HepG2 (cell line): ENCODE results near the gene HS6ST1. TPM values are rescaled to one million over a fixed set of nuclear protein-coding genes. Genes with fewer than 3 reads are reported as not detected.

Experiments used
- ARNT ChIP-seq: fragments of 450-650 bp; IDR thresholded peaks from 2 replicates; pipeline ENCODE4 v1.6.1; 2017
- BCL6 ChIP-seq: IDR thresholded peaks from 2 replicates; pipeline ENCODE4 v1.6.1; 2016; ENCODE audit warnings: missing genetic modification reagents, missing compliant biosample characterization
- CTCF ChIP-seq: sonication (generic); formaldehyde crosslinking; IDR thresholded peaks from 2 replicates; pipeline ENCODE4 v1.5.0; 2020; ENCODE audit warnings: mild to moderate bottlenecking, missing genetic modification reagents, moderate library complexity
- ESRRA ChIP-seq: sonication (generic); formaldehyde crosslinking; IDR thresholded peaks from 2 replicates; pipeline ENCODE4 v1.5.1; 2020; ENCODE audit warnings: mild to moderate bottlenecking, low read depth, missing genetic modification reagents
- HOXA9 ChIP-seq: sonication (generic); formaldehyde crosslinking; IDR thresholded peaks from 2 replicates; pipeline ENCODE4 v1.8.1; 2022; ENCODE audit warnings: missing genetic modification reagents, mild to moderate bottlenecking, moderate library complexity, borderline replicate concordance
- KDM5A ChIP-seq: fragments of 200-600 bp; sonication (generic); IDR thresholded peaks from 2 replicates; pipeline ENCODE4 v1.7.0; 2018; ENCODE audit warnings: antibody characterized with exemption, mild to moderate bottlenecking, low read length, borderline replicate concordance
- NFE2L1 ChIP-seq: sonication (generic); formaldehyde crosslinking; IDR thresholded peaks from 2 replicates; pipeline ENCODE4 v1.4.0; 2020; ENCODE audit warnings: missing genetic modification reagents, mild to moderate bottlenecking, borderline replicate concordance
- SMC3 ChIP-seq: IDR thresholded peaks from 2 replicates; pipeline ENCODE4 v1.6.1; 2011; ENCODE audit warnings: low read length, improper control_type of control experiment
- SNAPC2 ChIP-seq: sonication (generic); formaldehyde crosslinking; IDR thresholded peaks from 2 replicates; pipeline ENCODE4 v1.8.1; 2022; ENCODE audit warnings: mild to moderate bottlenecking, missing genetic modification reagents
- TARDBP ChIP-seq: sonication (generic); formaldehyde crosslinking; IDR thresholded peaks from 2 replicates; pipeline ENCODE4 v1.8.0; 2022; ENCODE audit warnings: mild to moderate bottlenecking, missing genetic modification reagents
- TGIF2 ChIP-seq: IDR thresholded peaks from 2 replicates; pipeline ENCODE4 v1.6.1; 2016; ENCODE audit warnings: control low read depth, missing compliant biosample characterization
- ZMAT3 ChIP-seq: sonication (generic); formaldehyde crosslinking; conservative IDR thresholded peaks from 2 replicates; pipeline ENCODE4 v1.7.0; 2021; ENCODE audit warnings: missing genetic modification reagents
- ZNF101 ChIP-seq: sonication (generic); formaldehyde crosslinking; IDR thresholded peaks from 2 replicates; pipeline ENCODE4 v1.4.0; 2020; ENCODE audit warnings: mild to moderate bottlenecking, low read depth, missing genetic modification reagents, borderline replicate concordance
- ZNF225 ChIP-seq: sonication (generic); formaldehyde crosslinking; IDR thresholded peaks from 2 replicates; pipeline ENCODE4 v1.4.0; 2020; ENCODE audit warnings: mild to moderate bottlenecking, missing genetic modification reagents
- ZNF644 ChIP-seq: IDR thresholded peaks from 2 replicates; pipeline ENCODE4 v1.6.1; 2016; ENCODE audit warnings: low read depth
- ZNF761 ChIP-seq: sonication (generic); formaldehyde crosslinking; conservative IDR thresholded peaks from 2 replicates; pipeline ENCODE4 v1.4.0; 2020; ENCODE audit warnings: mild to moderate bottlenecking, missing genetic modification reagents
- polyA plus RNA-seq, 8 experiments: library from polyadenylated mRNA; depleted of rRNA in 3 of 8; stranded (reverse) in 7 of 8; unstranded in 1 of 8; fragments of >200 nt; fragmentation: Illumina TruSeq in 4 of 8; extraction: Trizol in 4 of 8; gene quantifications; 2 replicates each; pipeline versions ENCODE4 v1.2.1 to v1.2.3, GENCODE V29; 2011 to 2016; ENCODE audit warnings: low read depth in 4 of 8, missing spikeins in 1 of 8, mixed read lengths in 1 of 8; ENCODE audit not compliant: insufficient read depth in 1 of 8
- total RNA-seq, 5 experiments: library from RNA; depleted of rRNA; stranded (reverse); fragments of >200 nt; fragmentation: Illumina TruSeq; extraction: Trizol; gene quantifications; 2 replicates each; pipeline ENCODE4 v1.2.3, GENCODE V29; 2016; ENCODE audit warnings: low read depth in 1 of 5
- TF ChIP-seq, protein P1 (sequence below): sonication (generic); formaldehyde crosslinking; IDR thresholded peaks from 2 replicates; pipeline ENCODE4 v1.4.0; 2020; ENCODE audit warnings: missing genetic modification reagents
- TF ChIP-seq, protein P2 (sequence below): sonication (generic); formaldehyde crosslinking; IDR thresholded peaks from 2 replicates; pipeline ENCODE4 v1.9.0; 2021; ENCODE audit warnings: missing genetic modification reagents, mild to moderate bottlenecking, borderline replicate concordance
- TF ChIP-seq, protein P3 (sequence below): sonication (generic); formaldehyde crosslinking; IDR thresholded peaks from 2 replicates; pipeline ENCODE4 v1.4.0; 2020; ENCODE audit warnings: mild to moderate bottlenecking, missing genetic modification reagents, borderline replicate concordance
- TF ChIP-seq, protein P4 (sequence below): IDR thresholded peaks from 2 replicates; pipeline ENCODE4 v1.6.1; 2016; ENCODE audit warnings: missing genetic modification reagents, missing compliant biosample characterization

HS6ST1 gene
- total and polyA plus RNA-seq, 2 of the 13 experiments (the other 11 are each of a cell fraction or from before 2014, with no cell fraction given), result 34.5 to 84.6 TPM

DNA sequence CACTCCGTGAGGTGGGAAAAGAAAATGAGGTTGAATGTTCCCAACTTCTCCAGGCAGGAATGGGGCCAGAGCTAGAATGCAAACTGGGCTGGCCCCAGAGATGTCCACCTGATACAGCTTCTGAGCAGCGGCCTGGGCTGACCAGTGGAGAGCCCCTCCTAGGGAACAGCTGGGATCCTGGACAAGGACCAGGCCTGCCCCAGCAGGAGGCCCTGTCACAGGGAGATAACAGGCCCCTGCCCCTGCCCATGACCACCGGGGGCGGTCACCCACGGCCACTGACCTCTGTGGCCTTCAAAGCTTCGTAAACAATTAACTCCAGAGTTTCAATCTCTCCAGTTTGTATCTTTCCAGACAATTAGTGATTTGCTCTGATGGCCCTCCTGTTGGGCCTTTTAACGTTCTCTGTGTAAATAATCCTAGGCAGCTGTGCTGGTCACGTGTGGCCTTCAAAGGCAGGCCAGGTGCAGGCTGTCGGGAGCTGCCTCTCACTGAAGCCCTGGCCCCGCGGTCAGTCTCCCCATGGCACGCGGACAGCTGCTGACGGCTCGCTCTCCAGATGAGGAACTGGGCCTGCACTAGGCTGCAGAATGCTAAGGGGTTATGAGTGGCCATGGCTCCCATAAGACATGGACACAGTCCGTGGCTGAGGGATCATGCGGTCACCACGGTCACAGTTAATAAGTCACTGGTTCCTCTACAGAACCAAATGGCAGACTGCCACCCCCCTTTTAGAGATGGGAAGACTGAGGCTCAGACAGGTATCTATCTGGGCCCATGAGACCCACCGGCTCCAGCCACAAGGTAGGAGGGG is 9.2 kb downstream of the HS6ST1 start (continued):
- TF ChIP-seq, protein P1, sequence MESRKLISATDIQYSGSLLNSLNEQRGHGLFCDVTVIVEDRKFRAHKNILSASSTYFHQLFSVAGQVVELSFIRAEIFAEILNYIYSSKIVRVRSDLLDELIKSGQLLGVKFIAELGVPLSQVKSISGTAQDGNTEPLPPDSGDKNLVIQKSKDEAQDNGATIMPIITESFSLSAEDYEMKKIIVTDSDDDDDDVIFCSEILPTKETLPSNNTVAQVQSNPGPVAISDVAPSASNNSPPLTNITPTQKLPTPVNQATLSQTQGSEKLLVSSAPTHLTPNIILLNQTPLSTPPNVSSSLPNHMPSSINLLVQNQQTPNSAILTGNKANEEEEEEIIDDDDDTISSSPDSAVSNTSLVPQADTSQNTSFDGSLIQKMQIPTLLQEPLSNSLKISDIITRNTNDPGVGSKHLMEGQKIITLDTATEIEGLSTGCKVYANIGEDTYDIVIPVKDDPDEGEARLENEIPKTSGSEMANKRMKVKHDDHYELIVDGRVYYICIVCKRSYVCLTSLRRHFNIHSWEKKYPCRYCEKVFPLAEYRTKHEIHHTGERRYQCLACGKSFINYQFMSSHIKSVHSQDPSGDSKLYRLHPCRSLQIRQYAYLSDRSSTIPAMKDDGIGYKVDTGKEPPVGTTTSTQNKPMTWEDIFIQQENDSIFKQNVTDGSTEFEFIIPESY (CRISPR knock-in tag), result peak; percentile 77
- TF ChIP-seq ZNF101 (CRISPR knock-in tag), result no peak
- peak; percentile 99 for TF ChIP-seq TGIF2 (CRISPR knock-in tag)
- peak; percentile 58 for TF ChIP-seq CTCF (CRISPR knock-in tag)
- TF ChIP-seq ZMAT3 (CRISPR knock-in tag), result peak; percentile 99
- TF ChIP-seq KDM5A, result no peak
- peak; percentile 99 for TF ChIP-seq SNAPC2
- TF ChIP-seq ZNF225 (CRISPR knock-in tag), result peak; percentile 88
- peak; percentile 75; the same call in 1 of the 2 replicates for TF ChIP-seq ZNF644 (CRISPR knock-in tag)
- TF ChIP-seq HOXA9 (CRISPR knock-in tag), result no peak
- TF ChIP-seq SMC3, result no peak
- peak; percentile 99 for TF ChIP-seq TARDBP (CRISPR knock-in tag)
- TF ChIP-seq ZNF761 (CRISPR knock-in tag), result peak; percentile 98
- TF ChIP-seq, protein P2, sequence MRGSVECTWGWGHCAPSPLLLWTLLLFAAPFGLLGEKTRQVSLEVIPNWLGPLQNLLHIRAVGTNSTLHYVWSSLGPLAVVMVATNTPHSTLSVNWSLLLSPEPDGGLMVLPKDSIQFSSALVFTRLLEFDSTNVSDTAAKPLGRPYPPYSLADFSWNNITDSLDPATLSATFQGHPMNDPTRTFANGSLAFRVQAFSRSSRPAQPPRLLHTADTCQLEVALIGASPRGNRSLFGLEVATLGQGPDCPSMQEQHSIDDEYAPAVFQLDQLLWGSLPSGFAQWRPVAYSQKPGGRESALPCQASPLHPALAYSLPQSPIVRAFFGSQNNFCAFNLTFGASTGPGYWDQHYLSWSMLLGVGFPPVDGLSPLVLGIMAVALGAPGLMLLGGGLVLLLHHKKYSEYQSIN (CRISPR knock-in tag), result no peak; the same call in 1 of the 2 replicates
- TF ChIP-seq, protein P3, sequence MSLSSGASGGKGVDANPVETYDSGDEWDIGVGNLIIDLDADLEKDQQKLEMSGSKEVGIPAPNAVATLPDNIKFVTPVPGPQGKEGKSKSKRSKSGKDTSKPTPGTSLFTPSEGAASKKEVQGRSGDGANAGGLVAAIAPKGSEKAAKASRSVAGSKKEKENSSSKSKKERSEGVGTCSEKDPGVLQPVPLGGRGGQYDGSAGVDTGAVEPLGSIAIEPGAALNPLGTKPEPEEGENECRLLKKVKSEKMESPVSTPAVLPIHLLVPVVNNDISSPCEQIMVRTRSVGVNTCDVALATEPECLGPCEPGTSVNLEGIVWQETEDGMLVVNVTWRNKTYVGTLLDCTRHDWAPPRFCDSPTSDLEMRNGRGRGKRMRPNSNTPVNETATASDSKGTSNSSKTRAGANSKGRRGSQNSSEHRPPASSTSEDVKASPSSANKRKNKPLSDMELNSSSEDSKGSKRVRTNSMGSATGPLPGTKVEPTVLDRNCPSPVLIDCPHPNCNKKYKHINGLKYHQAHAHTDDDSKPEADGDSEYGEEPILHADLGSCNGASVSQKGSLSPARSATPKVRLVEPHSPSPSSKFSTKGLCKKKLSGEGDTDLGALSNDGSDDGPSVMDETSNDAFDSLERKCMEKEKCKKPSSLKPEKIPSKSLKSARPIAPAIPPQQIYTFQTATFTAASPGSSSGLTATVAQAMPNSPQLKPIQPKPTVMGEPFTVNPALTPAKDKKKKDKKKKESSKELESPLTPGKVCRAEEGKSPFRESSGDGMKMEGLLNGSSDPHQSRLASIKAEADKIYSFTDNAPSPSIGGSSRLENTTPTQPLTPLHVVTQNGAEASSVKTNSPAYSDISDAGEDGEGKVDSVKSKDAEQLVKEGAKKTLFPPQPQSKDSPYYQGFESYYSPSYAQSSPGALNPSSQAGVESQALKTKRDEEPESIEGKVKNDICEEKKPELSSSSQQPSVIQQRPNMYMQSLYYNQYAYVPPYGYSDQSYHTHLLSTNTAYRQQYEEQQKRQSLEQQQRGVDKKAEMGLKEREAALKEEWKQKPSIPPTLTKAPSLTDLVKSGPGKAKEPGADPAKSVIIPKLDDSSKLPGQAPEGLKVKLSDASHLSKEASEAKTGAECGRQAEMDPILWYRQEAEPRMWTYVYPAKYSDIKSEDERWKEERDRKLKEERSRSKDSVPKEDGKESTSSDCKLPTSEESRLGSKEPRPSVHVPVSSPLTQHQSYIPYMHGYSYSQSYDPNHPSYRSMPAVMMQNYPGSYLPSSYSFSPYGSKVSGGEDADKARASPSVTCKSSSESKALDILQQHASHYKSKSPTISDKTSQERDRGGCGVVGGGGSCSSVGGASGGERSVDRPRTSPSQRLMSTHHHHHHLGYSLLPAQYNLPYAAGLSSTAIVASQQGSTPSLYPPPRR (CRISPR knock-in tag), result peak; percentile 99
- TF ChIP-seq BCL6 (CRISPR knock-in tag), result peak; percentile 97
- TF ChIP-seq ESRRA (CRISPR knock-in tag), result peak; percentile 93
- TF ChIP-seq, protein P4, sequence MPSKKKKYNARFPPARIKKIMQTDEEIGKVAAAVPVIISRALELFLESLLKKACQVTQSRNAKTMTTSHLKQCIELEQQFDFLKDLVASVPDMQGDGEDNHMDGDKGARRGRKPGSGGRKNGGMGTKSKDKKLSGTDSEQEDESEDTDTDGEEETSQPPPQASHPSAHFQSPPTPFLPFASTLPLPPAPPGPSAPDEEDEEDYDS (CRISPR knock-in tag), result peak; percentile 86
- no peak for TF ChIP-seq ARNT
- peak; percentile 67; the same call in 1 of the 2 replicates for TF ChIP-seq NFE2L1 (CRISPR knock-in tag)
